B cell (primary cell): ENCODE measurements around the gene AFAP1L1. TPM values are rescaled to one million over a fixed set of nuclear protein-coding genes. Genes with fewer than 3 reads are reported as not detected.

Experiments used
- ATAC-seq: fragments of 200-7000 bp; cut with Tn5 transposase; one replicate; pipeline ENCODE4 v1.10.0; 2021; ENCODE audit warnings: low read depth, mild to moderate bottlenecking, moderate number of reproducible peaks, moderate library complexity
- CTCF ChIA-PET: fragments of 350-600 bp; sonication (Branson Sonifier 250); formaldehyde crosslinking; loops from one replicate; lab custom pipeline; 2021; ENCODE audit warnings: antibody characterized with exemption, inconsistent platforms; lab: Charles Lee
- POLR2A ChIA-PET: fragments of 350-600 bp; sonication (Branson Sonifier 250); formaldehyde crosslinking; loops from one replicate; lab custom pipeline; 2021; ENCODE audit warnings: antibody characterized with exemption; lab: Charles Lee
- DNase-seq: peaks from one replicate; pipeline ENCODE4 v3.0.0; 2013
- H2AFZ ChIP-seq: 2 replicates; pipeline ENCODE4 v1.6.1; 2012; ENCODE audit warnings: mild to moderate bottlenecking, low read depth, low read length; ENCODE audit not compliant: insufficient read depth, poor library complexity, severe bottlenecking
- H3K27ac ChIP-seq, 2 donors: 1 replicate in 1 of 2; 2 replicates in 1 of 2; pipeline ENCODE4 v1.5.1; 2012 to 2013; ENCODE audit warnings: low read length in 2 of 2, mild to moderate bottlenecking in 2 of 2, moderate library complexity in 1 of 2
- H3K27me3 ChIP-seq, 4 experiments: fragments of 200-600 bp in 1 of 4; sonication (generic) in 1 of 4; replicated peaks in 1 of 4; 1 replicate in 2 of 4; 2 replicates in 2 of 4; pipeline versions ENCODE4 v1.6.1 to v1.7.0; 2013 to 2016; ENCODE audit warnings: low read length in 3 of 4, mild to moderate bottlenecking in 2 of 4, mixed read lengths in 1 of 4, moderate library complexity in 1 of 4; ENCODE audit not compliant: insufficient read depth in 4 of 4, control insufficient read depth in 3 of 4; ENCODE audit errors: control extremely low read depth in 1 of 4
- H3K36me3 ChIP-seq, 2 experiments: replicated peaks in 1 of 2; 1 replicate in 1 of 2; 2 replicates in 1 of 2; pipeline versions ENCODE4 v1.6.1 to v1.7.1; 2013; ENCODE audit warnings: low read length in 1 of 2; ENCODE audit not compliant: insufficient read depth in 2 of 2, control insufficient read depth in 1 of 2; ENCODE audit errors: control extremely low read depth in 1 of 2, extremely low read depth in 1 of 2
- H3K4me1 ChIP-seq, 2 donors: fragments of 200-600 bp in 1 of 2; sonication (generic) in 1 of 2; 1 replicate in 1 of 2; 2 replicates in 1 of 2; pipeline versions ENCODE4 v1.5.1 to v1.6.1; 2013 to 2017; ENCODE audit warnings: low read length in 2 of 2; ENCODE audit not compliant: control insufficient read depth in 2 of 2, insufficient read depth in 2 of 2
- H3K4me2 ChIP-seq: replicated peaks from 2 replicates; pipeline ENCODE3; 2012; ENCODE audit warnings: mild to moderate bottlenecking, low read depth, low read length; ENCODE audit not compliant: poor library complexity, severe bottlenecking
- H3K4me3 ChIP-seq, 5 experiments: fragments of 200-600 bp in 1 of 5; sonication (generic) in 1 of 5; 1 replicate in 3 of 5; 2 replicates in 2 of 5; pipeline versions ENCODE4 v1.5.1 to v1.7.0; 2011 to 2016; ENCODE audit warnings: low read length in 4 of 5, mild to moderate bottlenecking in 4 of 5, low read depth in 2 of 5, control low read depth in 1 of 5, moderate library complexity in 1 of 5; ENCODE audit not compliant: insufficient read depth in 1 of 5; ENCODE audit errors: control extremely low read depth in 1 of 5, extremely low read depth in 1 of 5
- H3K79me2 ChIP-seq: fragments of 200-600 bp; sonication (generic); one replicate; pipeline ENCODE4 v1.6.0; 2016; ENCODE audit warnings: low read length; ENCODE audit not compliant: control insufficient read depth, insufficient read depth
- H3K9ac ChIP-seq: fragments of 200-600 bp; sonication (generic); 2 replicates; pipeline ENCODE4 v1.6.1; 2017; ENCODE audit warnings: mild to moderate bottlenecking, low read length, moderate library complexity
- H3K9me3 ChIP-seq, 3 donors: one replicate each; pipeline versions ENCODE4 v1.6.1 to v1.7.1; 2013; ENCODE audit warnings: low read length in 2 of 3; ENCODE audit not compliant: control insufficient read depth in 2 of 3, insufficient read depth in 1 of 3; ENCODE audit errors: control extremely low read depth in 1 of 3
- H4K20me1 ChIP-seq: 2 replicates; pipeline ENCODE4 v1.6.0; 2012; ENCODE audit warnings: mild to moderate bottlenecking, low read length; ENCODE audit not compliant: insufficient read depth, control insufficient read depth, poor library complexity, severe bottlenecking
- H3K27ac Mint-ChIP-seq: one replicate; pipeline ENCODE4 v1.8.0; 2021; ENCODE audit warnings: mixed read lengths
- H3K27me3 Mint-ChIP-seq: one replicate; pipeline ENCODE4 v1.8.0; 2021; ENCODE audit warnings: mixed read lengths
- H3K4me1 Mint-ChIP-seq: one replicate; pipeline ENCODE4 v1.8.0; 2021; ENCODE audit warnings: mixed read lengths
- H3K4me3 Mint-ChIP-seq: one replicate; pipeline ENCODE4 v1.8.0; 2021; ENCODE audit warnings: mixed read lengths
- H3K9me3 Mint-ChIP-seq: one replicate; pipeline ENCODE4 v1.8.0; 2022; ENCODE audit warnings: mixed read lengths; ENCODE audit not compliant: insufficient read depth
- CTCF ChIP-seq: fragments of 200-600 bp; IDR thresholded peaks from one replicate; pipeline ENCODE4 v1.8.0; 2022; ENCODE audit warnings: antibody characterized with exemption, mild to moderate bottlenecking
- EZH2 ChIP-seq: IDR thresholded peaks from 2 replicates; pipeline ENCODE4 v1.6.1; 2012; ENCODE audit warnings: borderline replicate concordance, low read depth, mild to moderate bottlenecking, moderate library complexity, low read length; ENCODE audit not compliant: insufficient read depth, poor library complexity, severe bottlenecking
- WGBS: methylation state at CpG from one replicate; pipeline ENCODE4 v1.1.5; 2013; ENCODE audit warnings: missing lambda C conversion rate; ENCODE audit not compliant: insufficient coverage; 5-methylcytosine and 5-hydroxymethylcytosine counted together
- intact Hi-C: fragments of 100-400 bp; cut with micrococcal nuclease; formaldehyde crosslinking; loops from one replicate; pipeline ENCODE4 v1.10.0; 2022
- polyA plus RNA-seq: library from polyadenylated mRNA; depleted of rRNA; stranded (reverse); fragments of >200 nt; gene quantifications from 2 replicates; pipeline ENCODE4 v1.2.3, GENCODE V29; 2012
- total RNA-seq, 2 donors: library from RNA; stranded (reverse); fragments of 120-200 nt in 1 of 2; gene quantifications; 1 replicate in 1 of 2; 2 replicates in 1 of 2; pipeline versions ENCODE4 v1.2.3 to v1.2.4, GENCODE V29; 2013 to 2022

AFAP1L1 gene
- total and polyA plus RNA-seq, 2 donors (not counting 1 experiment from before 2014, with no cell fraction given) = not detected

- ATAC-seq (peak; percentile 88), DNase-seq (peak; percentile 70)
- POLR2A ChIA-PET = no interaction called here
- no peak overlapping the region for H3K4me2 ChIP-seq
- no peaks in the 10 kb centered on the region for H4K20me1 ChIP-seq
- TF ChIP-seq EZH2 (no peak), CTCF (peak; percentile 86)
- no peak overlapping the region for H3K4me3 ChIP-seq
- Mint-ChIP-seq H3K4me3 (no peak overlapping the region), H3K4me1 (peaks cover 9% of the 10 kb centered on the region), H3K27me3 (no peaks in the 10 kb centered on the region), H3K9me3 (no peaks in the 10 kb centered on the region), H3K27ac (peak overlapping the region; percentile 26)
- H3K9me3 ChIP-seq = no peaks in the 10 kb centered on the region
- H3K4me1 ChIP-seq = peaks cover 0 to 6% of the 10 kb centered on the region in 2 donors
- H3K9ac ChIP-seq = no peak overlapping the region
- intact Hi-C loops = no loop called here
- CTCF ChIA-PET = interaction anchor here (0.5 to 8.0 kb wide), 23 partner anchors 8 to 200 kb away, joined by 3 to 134 read pairs (median 4); partner anchors contain the start of genes GRPEL2 and PCYOX1L
- no peaks in the 10 kb centered on the region for H3K27me3 ChIP-seq
- no peak overlapping the region for H2AFZ ChIP-seq
- H3K27ac ChIP-seq = no peak overlapping the region
- 40% methylated on average over 10 of the region's 12 CpGs for WGBS
- H3K36me3 ChIP-seq = no peaks in the 10 kb centered on the region
- H3K79me2 ChIP-seq = no peaks in the 10 kb centered on the region
Observed at GRCh38 chr5:149371296-149371962, 99.8 kb downstream of the AFAP1L1 start.

- no peak overlapping the region for H3K27ac ChIP-seq
- Mint-ChIP-seq H3K4me1 (peaks cover 8% of the 10 kb centered on the region), H3K9me3 (no peaks in the 10 kb centered on the region), H3K4me3 (no peak overlapping the region), H3K27ac (no peak overlapping the region), H3K27me3 (no peaks in the 10 kb centered on the region)
- DNase-seq (no peak), ATAC-seq (no peak)
- peaks cover 0 to 5% of the 10 kb centered on the region in 2 donors for H3K4me1 ChIP-seq
- H3K4me3 ChIP-seq = no peak overlapping the region
- no peaks in the 10 kb centered on the region for H3K79me2 ChIP-seq
- H4K20me1 ChIP-seq = no peaks in the 10 kb centered on the region
- CTCF ChIA-PET = interaction anchor here (0.8 to 8.0 kb wide), 20 partner anchors 8 to 193 kb away, joined by 3 to 134 read pairs (median 5); partner anchors contain the start of genes GRPEL2 and PCYOX1L
- H3K9ac ChIP-seq = no peak overlapping the region
- H3K9me3 ChIP-seq = no peaks in the 10 kb centered on the region
- H3K36me3 ChIP-seq = no peaks in the 10 kb centered on the region
- H3K4me2 ChIP-seq = no peak overlapping the region
- no peaks in the 10 kb centered on the region for H3K27me3 ChIP-seq
- 100% methylated on average over 4 of the region's 4 CpGs for WGBS
- POLR2A ChIA-PET = no interaction called here
- intact Hi-C loops = no loop called here
- TF ChIP-seq EZH2 (no peak), CTCF (no peak)
- H2AFZ ChIP-seq = no peak overlapping the region
Observed at GRCh38 chr5:149372076-149372795, 100.6 kb downstream of the AFAP1L1 start.
